A673 (cell line): Measurements from ENCODE around the gene LRRC9. TPM values are rescaled to one million over a fixed set of nuclear protein-coding genes. Genes with fewer than 3 reads are reported as not detected.

Source experiments
- BruUV-seq: library from RNA; stranded (reverse); fragments of 400-500 nt; replicated peaks from 2 replicates; lab custom pipeline; 2021; lab: Mats Ljungman, UMichigan
- CTCF ChIA-PET: fragments of 300-600 bp; sonication (Branson Sonifier 250); formaldehyde crosslinking; loops from one replicate; lab custom pipeline; 2022; ENCODE audit warnings: antibody characterized with exemption; lab: Charles Lee
- POLR2A ChIA-PET: fragments of 300-600 bp; sonication (Branson Sonifier 250); formaldehyde crosslinking; loops from one replicate; lab custom pipeline; 2022; ENCODE audit warnings: antibody characterized with exemption; ENCODE audit not compliant: low non-redundant PET; lab: Charles Lee
- DNase-seq: peaks from one replicate; pipeline ENCODE4 v3.0.0-alpha.2; 2015; ENCODE audit warnings: low spot score
- H3K27ac ChIP-seq: fragments of 200-600 bp; sonication (generic); 2 replicates; pipeline ENCODE4 v1.5.1; 2016; ENCODE audit warnings: mixed run types, low read depth, mild to moderate bottlenecking, mixed read lengths, antibody characterized with exemption, low read length; ENCODE audit not compliant: poor library complexity, severe bottlenecking
- H3K27me3 ChIP-seq: fragments of 200-600 bp; sonication (generic); replicated peaks from 2 replicates; pipeline ENCODE4 v1.6.1; 2017; ENCODE audit warnings: mixed run types, low read depth, mild to moderate bottlenecking, mixed read lengths, antibody characterized with exemption, low read length; ENCODE audit not compliant: insufficient read depth, poor library complexity
- H3K36me3 ChIP-seq: fragments of 200-600 bp; sonication (generic); 2 replicates; pipeline ENCODE4 v1.6.1; 2016; ENCODE audit warnings: mixed run types, mild to moderate bottlenecking, mixed read lengths, antibody characterized with exemption, low read length; ENCODE audit not compliant: insufficient read depth, poor library complexity, severe bottlenecking
- H3K4me1 ChIP-seq: fragments of 200-600 bp; sonication (generic); 2 replicates; pipeline ENCODE4 v1.6.1; 2017; ENCODE audit warnings: mixed run types, mild to moderate bottlenecking, mixed read lengths, antibody characterized with exemption, low read length; ENCODE audit not compliant: insufficient read depth, poor library complexity, severe bottlenecking
- H3K4me3 ChIP-seq: fragments of 200-600 bp; sonication (generic); 2 replicates; pipeline ENCODE4 v1.5.1; 2016; ENCODE audit warnings: low read depth, mixed run types, mild to moderate bottlenecking, mixed read lengths, low read length; ENCODE audit not compliant: poor library complexity, severe bottlenecking
- H3K9me3 ChIP-seq: fragments of 200-600 bp; sonication (generic); 2 replicates; pipeline ENCODE4 v1.6.1; 2016; ENCODE audit warnings: mixed run types, low read depth, mild to moderate bottlenecking, mixed read lengths, antibody characterized with exemption, low read length; ENCODE audit not compliant: poor library complexity, severe bottlenecking
- CTCF ChIP-seq: fragments of 300-800, 200-600 bp; sonication (generic); conservative IDR thresholded peaks from 2 replicates; pipeline ENCODE4 v1.5.1; 2017; ENCODE audit warnings: low read depth, mild to moderate bottlenecking, antibody characterized with exemption, low read length, moderate library complexity, mixed read lengths
- EZH2 ChIP-seq: fragments of 200-600 bp; sonication (generic); IDR thresholded peaks from 2 replicates; pipeline ENCODE4 v1.6.1; 2017; ENCODE audit warnings: borderline replicate concordance, low read depth, mild to moderate bottlenecking, mixed read lengths, antibody characterized with exemption, low read length; ENCODE audit not compliant: poor library complexity, severe bottlenecking
- intact Hi-C: fragments of 100-400 bp; cut with micrococcal nuclease; formaldehyde crosslinking; loops from one replicate; pipeline ENCODE4 v1.10.0; 2022; ENCODE audit not compliant: unreplicated experiment
- total RNA-seq: library from RNA; stranded (reverse); gene quantifications from 2 replicates; pipeline ENCODE4 v1.2.3, GENCODE V29; 2021

LRRC9 gene
- total RNA-seq, 1 experiment from 2014 or later, result not detected

- no peaks in the 10 kb centered on the region for H3K9me3 ChIP-seq
- no TSS peak for BruUV-seq
- ChIA-PET CTCF (no interaction called here), POLR2A (no interaction called here)
- DNase-seq, result no peak
- no peak overlapping the region for H3K27ac ChIP-seq
- H3K4me1 ChIP-seq, result peaks cover 3% of the 10 kb centered on the region
- no peak overlapping the region for H3K4me3 ChIP-seq
- no peaks in the 10 kb centered on the region for H3K27me3 ChIP-seq
- TF ChIP-seq CTCF, result no peak
- intact Hi-C loops, result loop anchor here (5.0 kb wide), 1 partner anchor 593 kb away; no protein-coding TSS in a partner anchor
- no peaks in the 10 kb centered on the region for H3K36me3 ChIP-seq
Measured at GRCh38 chr14:59969319-59969718, 49.4 kb downstream of the LRRC9 start.

GRCh38 chr14:59981564-59981963 is 61.6 kb downstream of the LRRC9 start:
- BruUV-seq, result no TSS peak
- H3K4me1 ChIP-seq, result no peaks in the 10 kb centered on the region
- CTCF ChIA-PET, result no interaction called here

GRCh38 chr14:59983048-59983447 is 63.1 kb downstream of the LRRC9 start:
- no peaks in the 10 kb centered on the region for H3K27me3 ChIP-seq
- ChIA-PET CTCF (no interaction called here), POLR2A (no interaction called here)
- no peaks in the 10 kb centered on the region for H3K9me3 ChIP-seq
- BruUV-seq, result no TSS peak
- DNase-seq, result no peak
- H3K27ac ChIP-seq, result no peak overlapping the region
- H3K36me3 ChIP-seq, result no peaks in the 10 kb centered on the region
- intact Hi-C loops, result no loop called here
- no peak overlapping the region for H3K4me3 ChIP-seq
- H3K4me1 ChIP-seq, result no peaks in the 10 kb centered on the region
- TF ChIP-seq CTCF (no peak), EZH2 (no peak)

More at GRCh38 chr14:59981564-59981963, 61.6 kb downstream of the LRRC9 start:
- TF ChIP-seq CTCF, result no peak
- TF ChIP-seq EZH2, result no peak
- POLR2A ChIA-PET, result no interaction called here
- Histone ChIP-seq H3K4me3 (no peak overlapping the region), H3K36me3 (no peaks in the 10 kb centered on the region), H3K27me3 (no peaks in the 10 kb centered on the region), H3K9me3 (no peaks in the 10 kb centered on the region), H3K27ac (no peak overlapping the region)
- intact Hi-C loops, result no loop called here
- DNase-seq, result no peak
